Activated T-cell treated with anti-CD3 and anti-CD28 coated beads, Interleukin-2, amount 50 U/mL, for 1 hour (primary cell): ENCODE measurements around the gene CTAGE9.
"Not testable (repeated sequence)": the region's sequence is repeated elsewhere in the genome, so short reads cannot be mapped to it uniquely, and the experiment has no call there.

ENCODE experiments used
- DNase-seq: peaks from one replicate; pipeline ENCODE4 v3.0.0-alpha.2; 2020

The CTAGE9 gene

GRCh38 chr6:131727868-131728267 is 17.1 kb upstream of the CTAGE9 start:
- no peak for DNase-seq

- no peak for DNase-seq
Observed at GRCh38 chr6:131727467-131727866, 16.6 kb upstream of the CTAGE9 start.

- no peak for DNase-seq
Observed at GRCh38 chr6:131724114-131724513, 13.3 kb upstream of the CTAGE9 start.

GRCh38 chr6:131721161-131721560 is 10.3 kb upstream of the CTAGE9 start:
- DNase-seq = no peak

DNA sequence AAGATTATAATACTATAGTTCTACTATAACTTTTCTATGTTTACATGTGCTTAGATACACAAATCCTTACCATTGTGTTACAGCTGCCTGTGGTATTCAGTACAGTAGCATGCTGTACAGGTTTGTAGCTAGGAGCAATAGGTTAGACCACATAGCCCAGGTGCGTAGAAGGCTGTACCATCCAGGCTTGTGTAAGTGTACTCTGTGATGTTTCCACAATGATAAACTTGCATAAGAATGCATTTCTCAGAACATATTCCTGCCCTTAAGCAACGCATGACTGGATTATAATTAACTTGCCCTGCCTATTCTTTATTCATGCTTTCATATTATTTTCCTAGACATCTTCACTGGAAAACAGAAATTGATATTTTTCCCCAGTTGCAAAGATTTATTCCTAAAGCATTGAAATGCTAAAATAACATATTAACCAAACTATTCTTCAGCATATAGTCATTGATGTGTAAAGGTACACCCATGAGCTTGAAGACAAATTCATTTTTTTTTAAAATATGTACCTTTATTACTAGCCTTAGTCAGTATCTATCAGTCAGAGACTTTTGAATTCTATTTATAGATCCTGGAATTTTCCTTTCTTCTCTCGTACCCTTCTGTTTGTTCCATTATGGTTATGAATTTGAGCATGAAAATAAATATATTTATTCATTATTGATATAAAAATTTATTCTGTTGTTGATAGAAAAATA is 7.2 kb upstream of the CTAGE9 start:
- no peak for DNase-seq

DNA sequence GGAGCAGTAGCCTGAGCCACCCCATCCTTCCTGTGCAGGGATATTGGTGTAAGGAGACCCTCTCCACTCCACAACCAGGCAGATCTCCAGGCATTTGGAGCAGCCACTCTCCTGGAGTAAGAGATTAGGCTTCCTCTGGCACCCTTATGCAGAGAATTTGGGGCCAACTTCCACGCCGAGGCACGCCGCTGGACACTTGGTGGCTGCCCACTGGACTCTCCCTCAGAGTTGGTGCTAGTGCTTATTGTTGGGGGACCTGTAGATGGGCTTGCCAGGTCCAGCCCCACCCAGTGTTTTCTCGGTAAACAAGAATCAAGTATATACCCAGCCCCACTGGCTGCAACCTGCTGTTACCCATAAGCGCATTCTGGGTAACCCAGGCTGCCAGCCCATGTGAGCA is 4.8 kb upstream of the CTAGE9 start:
- DNase-seq = not testable (repeated sequence)

GRCh38 chr6:131703905-131704304 is 6.9 kb downstream of the CTAGE9 start:
- DNase-seq = not testable (repeated sequence)

DNA sequence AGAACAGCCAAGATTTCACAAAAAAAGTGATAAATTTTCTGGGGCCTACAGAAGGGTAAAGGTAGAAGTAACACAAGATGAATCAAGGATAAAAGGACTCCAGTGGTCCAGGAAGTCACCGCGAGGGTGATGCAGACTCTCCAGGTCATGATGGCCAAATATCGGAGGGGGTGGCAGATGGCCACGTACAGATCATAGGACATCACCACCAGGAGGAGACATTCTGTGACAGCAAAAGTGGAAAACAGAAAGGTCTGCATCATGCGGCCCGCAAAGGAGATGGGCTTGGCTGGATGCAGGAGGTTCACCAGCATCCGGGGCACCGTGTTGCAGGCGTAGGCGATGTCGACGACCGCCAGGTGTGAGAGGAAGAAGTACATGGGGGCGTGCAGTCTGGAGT is 10.0 kb downstream of the CTAGE9 start:
- not testable (repeated sequence) for DNase-seq

- DNase-seq = no peak
Observed at GRCh38 chr6:131696956-131697355, 13.9 kb downstream of the CTAGE9 start.

- no peak for DNase-seq
Observed at GRCh38 chr6:131694832-131695426, 15.9 kb downstream of the CTAGE9 start.

GRCh38 chr6:131693384-131693783 is 17.4 kb downstream of the CTAGE9 start:
- no peak for DNase-seq

GRCh38 chr6:131692589-131692988 is 18.2 kb downstream of the CTAGE9 start:
- DNase-seq = no peak

GRCh38 chr6:131692031-131692430 is 18.8 kb downstream of the CTAGE9 start:
- DNase-seq = no peak

- DNase-seq = no peak
Observed at GRCh38 chr6:131688286-131688685, 22.5 kb downstream of the CTAGE9 start.

DNA sequence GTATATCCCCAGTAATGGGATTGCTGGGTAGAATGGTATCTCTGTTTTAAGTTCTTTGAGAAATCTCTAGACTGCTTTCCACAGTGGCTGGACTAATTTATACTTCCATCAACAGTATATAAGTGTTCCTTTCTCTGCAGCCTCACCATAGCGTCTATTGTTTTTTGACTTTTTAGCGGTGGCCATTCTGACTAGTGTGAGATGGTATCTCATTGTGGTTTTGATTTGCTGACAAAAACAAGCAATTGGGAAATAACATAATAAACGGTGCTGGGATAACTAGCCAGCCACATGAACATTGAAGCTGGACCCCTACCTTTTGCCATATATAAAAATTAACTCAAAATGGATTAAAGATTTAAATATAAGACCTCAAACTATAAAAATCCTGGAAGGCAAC is 23.8 kb downstream of the CTAGE9 start:
- DNase-seq = no peak

DNA sequence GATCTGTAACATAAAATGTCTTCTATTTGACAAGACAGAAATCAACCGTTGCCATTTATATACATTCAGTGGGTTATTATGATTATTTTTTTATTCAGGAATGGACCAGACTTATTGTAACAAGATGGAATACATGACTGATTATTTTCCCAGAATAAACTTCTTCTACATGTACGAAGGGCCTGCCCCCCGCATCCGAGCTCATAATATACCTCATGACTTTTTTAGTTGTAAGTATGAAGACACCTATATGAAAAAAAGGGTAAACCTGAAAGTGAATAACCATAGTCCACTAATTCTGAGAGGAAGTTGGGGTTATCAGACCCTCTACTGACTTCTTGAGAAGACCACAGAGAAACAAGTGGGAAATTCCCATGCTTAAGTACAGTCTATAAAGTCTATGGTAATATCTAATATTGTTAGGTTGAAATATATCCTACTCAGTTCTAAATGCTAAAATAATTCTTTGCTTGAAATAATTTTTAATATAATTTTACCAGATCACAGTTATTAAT is 25.5 kb downstream of the CTAGE9 start:
- DNase-seq = no peak

GRCh38 chr6:131683479-131683878 is 27.3 kb downstream of the CTAGE9 start:
- DNase-seq = no peak

DNA sequence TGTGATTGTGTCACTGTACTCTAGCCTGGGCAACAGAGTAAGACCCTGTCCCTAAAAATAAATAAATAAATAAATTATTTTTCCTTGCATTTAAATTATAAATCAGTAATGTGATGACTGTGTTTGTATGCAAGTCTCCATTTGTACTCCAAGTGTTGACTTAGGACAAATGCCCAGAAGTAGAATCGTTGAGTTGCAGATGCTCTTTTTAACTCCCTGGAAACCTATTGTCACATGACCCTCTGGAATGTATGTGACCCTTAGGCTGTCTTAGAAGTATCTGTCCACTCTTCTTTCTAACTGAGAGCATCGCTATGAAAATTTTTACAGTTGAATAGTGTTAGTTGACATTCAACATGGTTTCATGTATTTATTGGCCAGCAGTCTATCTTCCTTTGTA is 28.4 kb downstream of the CTAGE9 start:
- no peak for DNase-seq

DNA sequence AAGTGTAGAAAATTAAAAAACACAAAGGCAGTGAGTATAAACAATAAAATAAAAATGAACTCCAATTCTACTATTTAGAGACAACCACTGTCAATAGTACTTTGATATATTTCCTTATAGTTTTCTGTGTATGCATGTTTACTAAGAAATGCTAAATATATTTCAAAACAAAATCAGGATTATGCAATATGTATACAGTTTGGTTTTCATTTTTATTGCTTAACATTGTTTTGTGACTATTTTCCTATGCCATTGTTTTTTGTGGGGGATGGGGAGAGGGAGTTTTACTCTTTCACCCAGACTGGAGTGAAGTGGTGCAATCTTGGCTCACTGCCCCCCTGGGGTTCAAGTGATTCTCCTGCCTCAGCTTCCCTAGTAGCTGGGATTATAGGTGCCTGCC is 29.2 kb downstream of the CTAGE9 start:
- no peak for DNase-seq

GRCh38 chr6:131680868-131681267 is 29.9 kb downstream of the CTAGE9 start:
- no peak for DNase-seq

DNA sequence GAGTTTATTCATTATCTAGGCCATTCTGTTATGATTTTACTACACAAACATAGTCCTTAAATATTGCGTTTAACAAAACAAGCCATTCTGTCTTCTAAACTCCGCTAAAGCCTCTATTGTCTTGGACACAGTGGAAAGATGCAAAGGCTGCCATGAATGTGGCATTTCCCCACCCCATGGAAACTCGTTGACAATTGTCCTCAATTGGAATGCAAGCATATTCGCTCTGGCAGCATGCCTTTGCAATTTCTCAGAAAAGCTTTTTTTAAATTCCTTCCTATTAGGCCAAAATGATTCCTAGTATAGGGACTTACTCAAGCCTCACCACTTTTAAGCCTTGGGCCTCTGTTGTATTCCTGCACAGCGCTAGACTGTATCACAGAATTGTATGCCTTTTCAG is 32.4 kb downstream of the CTAGE9 start:
- no peak for DNase-seq

DNA sequence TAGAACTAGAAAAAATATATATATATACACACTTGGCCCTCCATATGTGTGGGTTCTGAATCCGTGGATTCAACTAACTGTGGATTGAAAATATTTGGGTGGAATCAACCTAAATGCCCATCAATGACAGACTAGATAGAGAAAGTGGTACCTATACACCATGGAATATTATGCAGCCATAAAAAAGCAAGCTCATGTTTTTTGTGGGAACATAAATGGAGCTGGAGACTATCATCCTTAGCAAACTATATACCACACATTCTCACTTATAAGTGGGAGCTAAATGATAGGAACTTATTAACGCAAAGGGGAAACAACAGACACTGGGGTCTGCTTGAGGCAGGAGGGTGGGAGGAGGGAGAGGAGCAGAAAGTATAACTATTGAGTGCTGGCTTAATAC is 37.6 kb downstream of the CTAGE9 start:
- DNase-seq = no peak

DNA sequence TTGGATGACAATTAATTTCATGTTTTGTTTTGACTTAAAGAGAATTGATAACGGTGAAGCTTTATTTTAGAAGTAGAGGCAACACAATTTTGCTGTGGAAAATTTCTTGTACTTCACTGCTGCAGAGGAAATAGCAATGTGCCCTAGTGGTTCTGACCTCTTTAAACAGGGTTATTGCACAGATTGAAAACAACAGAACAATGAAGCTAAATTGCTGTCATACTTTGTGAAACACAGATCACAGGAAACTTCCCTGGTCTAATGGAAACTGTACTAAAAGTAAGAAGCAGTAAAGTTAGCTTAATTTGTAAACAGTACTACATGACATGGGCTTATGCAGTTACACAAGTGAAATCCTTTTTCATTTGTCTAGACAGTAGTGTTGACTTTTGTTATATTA is 40.9 kb downstream of the CTAGE9 start:
- no peak for DNase-seq

- DNase-seq = no peak
Observed at GRCh38 chr6:131663578-131664165, 47.1 kb downstream of the CTAGE9 start.
